Stomach smooth muscle (tissue), 2 donors: ENCODE results near the gene GDF10.

ENCODE experiments used
- H3K27ac ChIP-seq: one replicate; pipeline ENCODE4 v1.7.0; 2013; ENCODE audit warnings: mild to moderate bottlenecking, low read length, inconsistent platforms
- H3K27me3 ChIP-seq, 2 donors: one replicate each; pipeline ENCODE4 v1.7.0; 2013; ENCODE audit warnings: low read length in 2 of 2; ENCODE audit not compliant: insufficient read depth in 2 of 2, control insufficient read depth in 1 of 2
- H3K36me3 ChIP-seq, 2 donors: one replicate each; pipeline ENCODE4 v1.7.0; 2013; ENCODE audit warnings: low read length in 2 of 2; ENCODE audit not compliant: control insufficient read depth in 2 of 2, insufficient read depth in 2 of 2
- H3K4me1 ChIP-seq: one replicate; pipeline ENCODE4 v1.7.0; 2013; ENCODE audit warnings: low read length; ENCODE audit not compliant: control insufficient read depth, insufficient read depth
- H3K4me3 ChIP-seq, 2 donors: one replicate each; pipeline ENCODE4 v1.7.0; 2013; ENCODE audit warnings: low read length in 2 of 2
- H3K9ac ChIP-seq, 2 donors: one replicate each; pipeline ENCODE4 v1.7.0; 2013; ENCODE audit warnings: low read length in 2 of 2, mild to moderate bottlenecking in 1 of 2
- H3K9me3 ChIP-seq, 2 donors: one replicate each; pipeline ENCODE4 v1.7.0; 2013; ENCODE audit warnings: low read length in 2 of 2; ENCODE audit not compliant: control insufficient read depth in 2 of 2
- donor health status: healthy.
- donor health status: Pancreatic carcinoma.

GDF10 gene

DNA sequence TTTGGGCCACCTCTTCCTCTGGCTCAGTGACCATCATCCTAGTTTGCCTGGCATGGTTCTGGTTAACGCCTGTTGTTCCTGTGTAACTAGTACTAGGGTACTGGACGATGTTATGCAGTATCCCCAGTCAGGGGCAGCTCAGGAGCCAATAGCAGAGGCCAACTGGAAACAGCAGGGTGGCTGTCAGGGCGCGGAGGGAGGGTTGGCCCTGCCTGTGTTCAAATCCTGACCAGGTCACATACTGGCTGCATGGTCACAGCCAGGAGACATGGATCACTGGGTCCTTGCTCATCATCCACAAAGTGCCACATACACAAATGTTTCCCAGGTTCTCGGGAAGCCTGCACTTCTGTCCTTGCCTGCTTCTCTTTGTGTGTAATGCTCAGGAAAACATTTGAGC, 35.9 kb downstream of the GDF10 start:
- Histone ChIP-seq H3K9me3 (no peaks in the 10 kb centered on the region), H3K4me1 (no peaks in the 10 kb centered on the region), H3K9ac (no peak overlapping the region), H3K4me3 (no peak overlapping the region), H3K27me3 (no peaks in the 10 kb centered on the region), H3K36me3 (no peaks in the 10 kb centered on the region), H3K27ac (no peak overlapping the region)

DNA sequence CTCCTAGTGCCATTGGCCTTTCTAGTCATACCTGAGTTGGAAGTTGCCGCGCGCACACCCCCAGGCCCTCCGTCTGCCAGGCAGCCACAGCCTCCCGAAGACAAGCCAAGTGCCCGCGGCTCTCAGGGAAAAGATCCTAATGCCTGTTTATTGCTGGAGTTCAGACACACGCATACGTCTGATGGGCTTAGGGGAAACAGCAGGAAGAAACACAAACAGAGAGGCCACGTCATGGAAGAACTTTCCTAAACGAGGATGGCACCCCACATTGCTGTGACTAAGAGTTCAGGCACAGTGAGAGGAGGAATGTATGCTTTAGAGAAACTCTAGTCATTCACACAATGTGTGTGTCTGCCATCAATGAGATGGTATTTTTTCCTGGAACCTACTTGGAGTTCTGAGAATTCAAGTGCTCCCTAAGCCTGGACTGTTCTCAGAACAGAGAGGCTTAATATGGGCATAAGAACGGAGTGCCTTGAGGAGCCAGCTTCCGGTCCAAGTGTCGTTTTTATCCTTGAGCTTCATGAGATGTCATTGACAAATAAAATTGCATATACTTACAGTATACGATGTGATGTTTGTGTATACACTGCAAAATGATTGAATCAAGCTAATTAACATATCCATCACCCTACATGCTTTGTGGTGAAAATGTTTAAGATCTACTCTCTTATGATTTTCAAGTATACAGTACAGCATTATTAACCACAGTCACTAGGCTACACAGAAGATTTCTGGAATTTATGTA, 36.6 kb downstream of the GDF10 start:
- H3K4me1 ChIP-seq: no peaks in the 10 kb centered on the region
- H3K27me3 ChIP-seq: no peaks in the 10 kb centered on the region
- no peak overlapping the region for H3K9ac ChIP-seq
- no peak overlapping the region for H3K27ac ChIP-seq
- H3K4me3 ChIP-seq: no peak overlapping the region
- H3K9me3 ChIP-seq: no peaks in the 10 kb centered on the region
- H3K36me3 ChIP-seq: no peaks in the 10 kb centered on the region

DNA sequence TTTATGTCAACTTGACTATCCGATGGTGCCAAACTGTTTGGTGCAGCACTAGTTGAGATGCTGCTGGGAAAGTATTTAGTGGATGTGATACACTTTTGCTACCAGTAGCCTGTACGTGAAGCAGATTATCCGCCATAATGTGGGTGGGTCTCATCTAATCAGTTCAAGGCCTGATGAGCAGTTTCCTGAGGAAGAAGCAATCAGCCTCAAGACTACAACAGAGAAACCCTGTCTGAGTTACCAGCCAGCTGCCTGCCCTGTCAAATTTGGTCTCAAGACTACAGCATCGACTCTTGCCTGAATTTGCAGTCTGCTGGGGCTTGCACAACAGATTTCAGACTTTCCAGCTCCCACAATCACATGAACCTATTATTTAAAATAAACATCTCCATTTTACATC, 37.3 kb downstream of the GDF10 start:
- no peak overlapping the region for H3K27ac ChIP-seq
- no peaks in the 10 kb centered on the region for H3K9me3 ChIP-seq
- H3K27me3 ChIP-seq: no peaks in the 10 kb centered on the region
- H3K4me3 ChIP-seq: no peak overlapping the region
- H3K9ac ChIP-seq: no peak overlapping the region
- H3K4me1 ChIP-seq: no peaks in the 10 kb centered on the region
- no peaks in the 10 kb centered on the region for H3K36me3 ChIP-seq

DNA sequence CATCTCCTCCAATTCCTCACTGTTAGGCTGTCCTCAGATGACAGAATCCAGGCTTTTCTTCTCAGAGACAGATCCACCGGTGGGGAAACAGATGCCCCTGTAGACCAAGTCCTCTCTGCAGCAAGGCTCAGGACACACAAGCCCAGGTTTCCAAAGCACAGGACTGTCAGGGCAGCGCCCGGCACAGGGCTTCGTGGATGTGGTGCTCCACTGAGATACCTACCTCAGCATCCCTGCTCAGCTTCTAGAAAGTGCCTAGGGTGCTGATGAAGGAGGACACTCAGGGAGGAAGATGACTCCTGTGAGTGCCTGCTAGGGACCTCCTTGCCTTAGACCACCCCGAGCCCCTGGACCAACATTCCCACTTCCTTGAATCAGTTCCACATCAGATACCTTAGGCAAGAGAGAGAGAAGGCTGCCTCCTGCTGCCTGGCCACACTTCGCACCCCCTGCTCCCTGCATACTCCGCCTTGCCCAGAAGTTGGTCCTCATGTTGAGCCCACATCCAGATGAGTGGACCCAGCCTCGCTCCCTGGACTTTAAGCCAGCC, 39.3 kb downstream of the GDF10 start:
- Histone ChIP-seq H3K9ac (no peak overlapping the region), H3K27me3 (no peaks in the 10 kb centered on the region), H3K4me3 (no peak overlapping the region), H3K9me3 (no peaks in the 10 kb centered on the region), H3K4me1 (no peaks in the 10 kb centered on the region), H3K36me3 (no peaks in the 10 kb centered on the region), H3K27ac (no peak overlapping the region)

DNA sequence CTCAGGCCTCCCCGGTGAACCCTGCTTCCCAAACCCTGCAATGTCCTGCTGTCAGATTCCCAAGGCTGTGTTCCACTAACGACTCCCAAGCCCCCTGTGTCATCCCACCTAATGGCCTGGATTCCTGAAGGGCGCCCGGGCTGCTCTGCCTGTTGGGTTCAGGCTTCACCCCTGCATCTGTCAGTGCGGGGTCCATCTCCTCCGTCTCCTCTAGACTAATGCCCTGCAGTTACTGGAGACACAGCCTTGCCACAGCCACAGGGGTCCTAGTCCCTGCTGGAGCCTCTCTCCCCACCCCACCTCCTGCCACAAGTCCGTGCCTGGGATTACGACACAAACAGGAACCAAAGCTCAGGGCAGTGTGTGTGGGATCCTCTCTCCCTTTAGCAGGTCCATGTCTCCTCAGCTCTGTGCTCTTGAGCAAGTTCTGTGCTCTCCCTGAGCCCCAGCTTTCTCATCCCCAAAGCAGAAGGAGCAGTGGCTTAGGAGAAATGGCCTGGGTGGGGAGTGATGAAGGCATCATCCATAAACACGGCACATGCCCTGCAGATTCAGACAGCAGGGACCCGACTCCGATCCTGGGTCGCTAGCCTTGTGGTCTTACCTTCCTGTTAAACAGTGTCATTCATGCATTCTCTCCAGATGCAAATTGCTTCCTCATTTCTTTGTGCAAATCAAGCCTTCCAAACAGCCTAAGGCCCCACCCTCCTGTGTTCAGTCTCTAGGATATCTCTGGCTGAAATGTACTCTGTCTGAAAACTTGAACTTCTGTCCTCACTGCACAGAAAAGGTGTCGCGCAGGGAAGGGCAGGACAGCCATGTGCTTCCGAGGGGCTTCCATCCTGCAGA, 40.0 kb downstream of the GDF10 start:
- Histone ChIP-seq H3K9ac (no peak overlapping the region), H3K4me1 (no peaks in the 10 kb centered on the region), H3K36me3 (no peaks in the 10 kb centered on the region), H3K27ac (no peak overlapping the region), H3K27me3 (no peaks in the 10 kb centered on the region), H3K9me3 (no peaks in the 10 kb centered on the region), H3K4me3 (no peak overlapping the region)

DNA sequence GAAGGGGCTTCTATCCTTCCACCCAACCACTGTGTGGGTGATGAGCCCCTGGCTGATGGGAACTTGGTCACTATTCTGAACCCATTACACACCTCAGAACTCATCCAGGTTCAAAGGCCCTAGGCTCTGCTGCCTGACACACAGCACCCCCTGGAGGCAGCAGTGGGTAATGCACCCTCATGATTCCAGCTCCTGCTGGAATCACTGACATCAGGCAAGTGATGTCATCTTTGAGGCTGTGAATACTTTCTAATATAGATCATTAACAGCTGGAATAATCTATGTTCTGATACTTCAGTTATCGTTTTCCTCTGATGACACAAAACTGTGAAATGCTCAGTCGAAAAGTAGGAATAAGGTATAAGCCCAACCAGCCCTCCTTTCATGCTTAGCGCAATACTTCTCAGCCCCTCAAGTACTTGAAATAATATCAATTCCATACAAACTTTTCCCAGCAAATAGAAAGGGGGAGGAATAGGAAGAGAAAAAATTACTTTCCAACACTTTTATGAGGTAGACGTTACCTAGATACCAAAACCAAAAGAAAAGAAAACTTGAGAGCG, 40.7 kb downstream of the GDF10 start:
- Histone ChIP-seq H3K9ac (no peak overlapping the region), H3K27me3 (no peaks in the 10 kb centered on the region), H3K36me3 (no peaks in the 10 kb centered on the region), H3K9me3 (no peaks in the 10 kb centered on the region), H3K27ac (no peak overlapping the region), H3K4me1 (no peaks in the 10 kb centered on the region), H3K4me3 (no peak overlapping the region)

DNA sequence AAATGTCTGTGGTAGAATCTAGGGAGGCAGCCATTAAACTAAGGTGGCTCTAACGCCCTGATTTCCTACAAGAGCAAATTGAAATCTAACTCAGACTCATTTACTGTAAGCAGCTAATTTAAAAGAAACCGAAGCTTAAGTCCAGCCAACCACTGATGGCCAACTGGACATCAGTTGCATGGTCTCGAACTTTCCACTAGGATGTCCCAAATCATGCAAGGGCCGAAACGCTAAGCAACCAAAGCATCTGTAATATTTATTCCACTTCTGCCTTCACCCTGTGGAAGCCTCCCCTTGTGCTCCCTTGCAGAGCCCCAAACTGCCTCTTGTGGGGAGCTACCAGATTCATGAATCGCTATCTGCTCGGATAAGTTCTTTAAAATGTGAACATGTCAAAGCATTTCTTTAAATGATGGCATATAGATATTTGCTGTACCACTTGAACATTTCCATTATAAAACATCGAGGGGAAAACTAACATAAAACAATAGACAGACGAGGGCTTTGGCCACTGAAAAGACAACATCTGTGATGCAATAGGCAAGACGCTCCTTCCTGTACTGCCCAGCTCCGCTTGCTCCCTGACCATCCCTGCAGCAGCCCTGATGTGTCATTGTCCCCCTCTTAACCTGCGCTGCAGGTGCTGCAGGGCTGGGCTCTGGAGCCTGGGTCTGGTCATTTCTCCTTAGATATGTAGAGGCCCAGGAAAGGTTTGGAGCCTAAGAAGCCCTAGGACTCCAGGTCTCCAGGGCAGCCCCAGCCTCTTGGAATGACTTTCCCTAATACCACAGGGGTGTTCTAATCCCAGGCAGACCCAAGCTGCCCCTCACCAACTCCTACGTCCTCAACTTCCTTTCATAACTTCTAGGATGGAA, 45.2 kb downstream of the GDF10 start:
- no peak overlapping the region for H3K9ac ChIP-seq
- H3K9me3 ChIP-seq: no peaks in the 10 kb centered on the region
- H3K27ac ChIP-seq: no peak overlapping the region
- no peaks in the 10 kb centered on the region for H3K27me3 ChIP-seq
- no peaks in the 10 kb centered on the region for H3K4me1 ChIP-seq
- H3K36me3 ChIP-seq: no peaks in the 10 kb centered on the region
- H3K4me3 ChIP-seq: no peak overlapping the region

DNA sequence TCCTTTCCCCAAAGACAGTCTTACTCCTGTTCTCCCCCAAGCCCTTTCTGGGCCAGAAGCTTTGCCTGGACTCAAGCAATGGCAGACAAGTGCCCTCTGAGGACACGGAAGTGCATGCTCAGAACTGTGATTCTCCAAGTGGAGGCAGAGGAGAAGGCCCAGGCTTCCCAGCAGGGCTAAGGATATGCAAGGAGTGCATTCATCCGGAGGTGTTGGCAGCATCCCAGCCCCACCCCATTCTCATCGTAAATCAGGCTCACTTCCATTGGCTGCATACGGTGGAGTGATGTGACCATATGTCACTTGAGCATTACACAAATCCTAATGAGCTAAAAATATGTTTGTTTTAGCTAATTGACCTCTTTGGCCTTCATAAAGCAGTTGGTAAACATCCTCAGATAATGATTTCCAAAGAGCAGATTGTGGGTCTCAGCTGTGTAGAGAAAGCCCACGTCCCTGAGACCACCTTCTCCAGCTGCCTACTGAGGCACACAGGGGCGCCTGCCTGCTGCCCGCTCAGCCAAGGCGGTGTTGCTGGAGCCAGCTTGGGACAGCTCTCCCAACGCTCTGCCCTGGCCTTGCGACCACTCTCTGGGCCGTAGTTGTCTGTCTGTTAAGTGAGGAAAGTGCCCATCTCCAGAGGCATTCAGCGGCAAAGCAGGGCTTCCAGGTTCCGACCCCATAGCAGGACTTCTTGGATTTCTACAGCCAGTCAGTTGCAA, 46.7 kb downstream of the GDF10 start:
- Histone ChIP-seq H3K4me1 (no peaks in the 10 kb centered on the region), H3K27me3 (no peaks in the 10 kb centered on the region), H3K4me3 (no peak overlapping the region), H3K27ac (no peak overlapping the region), H3K9me3 (no peaks in the 10 kb centered on the region), H3K36me3 (no peaks in the 10 kb centered on the region), H3K9ac (no peak overlapping the region)

DNA sequence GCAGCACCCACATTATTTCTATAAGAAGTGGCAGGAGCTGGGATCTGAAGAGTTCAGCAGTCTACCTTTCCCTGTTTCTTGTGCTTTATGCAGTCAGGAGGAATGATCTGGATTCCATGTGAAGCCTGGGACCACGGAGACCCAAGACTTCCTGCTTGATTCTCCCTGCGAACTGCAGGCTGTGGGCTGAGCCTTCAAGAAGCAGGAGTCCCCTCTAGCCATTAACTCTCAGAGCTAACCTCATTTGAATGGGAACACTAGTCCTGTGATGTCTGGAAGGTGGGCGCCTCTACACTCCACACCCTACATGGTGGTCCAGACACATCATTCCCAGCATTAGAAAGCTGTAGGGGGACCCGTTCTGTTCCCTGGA, 47.3 kb downstream of the GDF10 start:
- Histone ChIP-seq H3K27me3 (no peaks in the 10 kb centered on the region), H3K36me3 (no peaks in the 10 kb centered on the region), H3K9ac (no peak overlapping the region), H3K27ac (no peak overlapping the region), H3K9me3 (no peaks in the 10 kb centered on the region), H3K4me1 (no peaks in the 10 kb centered on the region), H3K4me3 (no peak overlapping the region)
